ENCODE results near the gene BEAN1. TPM values are rescaled to one million over a fixed set of nuclear protein-coding genes. Genes with fewer than 3 reads are reported as not detected.

The BEAN1 gene
- total RNA-seq, 4 donors from 2014 or later = 0.23 to 1.8 (median 0.76) TPM; not detected in 1

DNA sequence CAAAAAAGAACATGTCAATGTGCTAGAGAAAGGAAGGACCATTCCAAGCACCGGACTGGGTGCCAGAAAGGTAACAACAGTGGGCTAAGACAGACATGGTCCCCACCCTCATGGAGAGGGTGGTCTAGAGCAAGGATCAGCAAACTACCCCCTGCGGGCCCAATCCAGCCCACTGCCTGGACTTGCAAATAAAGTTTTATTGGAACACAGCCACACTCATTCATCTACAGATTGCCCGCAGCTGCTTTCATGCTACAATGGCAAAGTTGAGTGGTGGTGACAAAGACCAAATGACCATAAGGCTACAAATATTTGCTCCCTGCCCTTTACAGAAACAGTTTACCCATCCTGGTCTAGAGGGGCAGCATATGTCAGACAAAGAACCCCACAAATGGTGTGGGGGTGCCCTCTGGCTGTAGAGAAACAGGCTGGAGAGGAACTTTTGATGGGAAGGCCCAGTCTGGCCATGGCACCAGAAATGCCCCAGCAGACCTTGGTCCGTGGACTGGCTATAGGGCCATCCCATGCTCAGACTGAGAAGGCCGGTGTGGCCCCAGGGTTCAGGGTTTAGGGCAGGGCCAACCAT is 45.4 kb upstream of the BEAN1 start:
- no peak for TF ChIP-seq POLR2A (IDR thresholded peaks at IDR 0.05)
- TF ChIP-seq, protein P1, sequence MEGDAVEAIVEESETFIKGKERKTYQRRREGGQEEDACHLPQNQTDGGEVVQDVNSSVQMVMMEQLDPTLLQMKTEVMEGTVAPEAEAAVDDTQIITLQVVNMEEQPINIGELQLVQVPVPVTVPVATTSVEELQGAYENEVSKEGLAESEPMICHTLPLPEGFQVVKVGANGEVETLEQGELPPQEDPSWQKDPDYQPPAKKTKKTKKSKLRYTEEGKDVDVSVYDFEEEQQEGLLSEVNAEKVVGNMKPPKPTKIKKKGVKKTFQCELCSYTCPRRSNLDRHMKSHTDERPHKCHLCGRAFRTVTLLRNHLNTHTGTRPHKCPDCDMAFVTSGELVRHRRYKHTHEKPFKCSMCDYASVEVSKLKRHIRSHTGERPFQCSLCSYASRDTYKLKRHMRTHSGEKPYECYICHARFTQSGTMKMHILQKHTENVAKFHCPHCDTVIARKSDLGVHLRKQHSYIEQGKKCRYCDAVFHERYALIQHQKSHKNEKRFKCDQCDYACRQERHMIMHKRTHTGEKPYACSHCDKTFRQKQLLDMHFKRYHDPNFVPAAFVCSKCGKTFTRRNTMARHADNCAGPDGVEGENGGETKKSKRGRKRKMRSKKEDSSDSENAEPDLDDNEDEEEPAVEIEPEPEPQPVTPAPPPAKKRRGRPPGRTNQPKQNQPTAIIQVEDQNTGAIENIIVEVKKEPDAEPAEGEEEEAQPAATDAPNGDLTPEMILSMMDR (IDR thresholded peaks at IDR 0.05) = no peak
- H3K4me3 ChIP-seq = no peak overlapping the region
- no peaks in the 10 kb centered on the region for H3K9me3 ChIP-seq
- peak overlapping the region in 3 of 4 donors; percentile 62 to 74 (median 74) for H3K27ac ChIP-seq
- no peaks in the 10 kb centered on the region for H3K27me3 ChIP-seq
- DNase-seq = no peak
- WGBS, 2 donors = 93 to 97% methylated on average over 3 to 5 of the region's 5 CpGs
- intact Hi-C loops (cut with DNase I) = no loop called here
- peaks cover 0 to 27% (median 0%) of the 10 kb centered on the region in 3 donors for H3K4me1 ChIP-seq
- no peaks in the 10 kb centered on the region for H3K36me3 ChIP-seq

DNA sequence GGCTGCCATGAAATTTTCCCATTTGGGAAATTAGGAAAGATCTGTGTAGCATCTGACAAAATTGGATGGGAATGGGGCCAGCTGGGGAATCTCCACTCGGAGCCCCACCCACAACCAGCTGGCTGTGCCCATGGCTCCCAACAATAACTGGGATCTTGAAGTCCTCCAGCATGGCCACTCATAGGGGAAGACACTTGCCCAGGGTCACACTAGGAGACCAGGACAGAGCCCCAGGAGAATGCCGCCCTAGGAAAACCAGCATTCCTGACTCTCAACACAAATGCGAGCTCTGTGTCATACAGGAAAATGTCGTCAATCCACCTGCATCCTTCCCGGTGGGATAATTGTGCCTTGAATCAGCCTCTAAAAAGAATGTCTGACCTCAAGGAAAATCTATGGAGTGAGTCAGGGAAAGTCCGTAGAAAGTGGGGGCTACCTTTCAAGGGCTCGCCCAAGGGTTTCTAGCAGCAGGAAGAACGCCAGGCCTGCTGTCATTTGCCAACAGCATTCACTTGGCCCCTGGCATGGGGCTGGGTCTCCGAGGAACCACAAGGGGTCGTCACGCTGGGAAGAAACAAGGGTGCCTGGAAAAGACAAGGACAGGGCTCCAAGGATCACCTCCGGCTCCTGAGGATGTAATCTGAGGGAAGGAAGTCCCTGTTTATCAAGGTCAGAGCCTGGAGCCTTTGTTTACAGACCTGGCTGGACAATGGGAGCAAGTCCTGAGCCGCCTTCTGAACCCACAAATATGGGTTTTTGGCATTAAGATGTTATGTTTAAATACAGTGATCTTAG is 44.7 kb upstream of the BEAN1 start:
- intact Hi-C loops (cut with DNase I) = no loop called here
- peak overlapping the region in 3 of 4 donors; percentile 62 to 74 (median 74) for H3K27ac ChIP-seq
- WGBS, 2 donors = 62 to 80% methylated on average over 5 to 7 of the region's 13 CpGs
- H3K9me3 ChIP-seq = no peaks in the 10 kb centered on the region
- no peak for TF ChIP-seq POLR2A (IDR thresholded peaks at IDR 0.05)
- TF ChIP-seq, protein P1 (IDR thresholded peaks at IDR 0.05) = no peak
- no peak for DNase-seq
- H3K4me1 ChIP-seq = peaks cover 0 to 23% (median 0%) of the 10 kb centered on the region in 3 donors
- no peak overlapping the region for H3K4me3 ChIP-seq
- H3K27me3 ChIP-seq = no peaks in the 10 kb centered on the region
- no peaks in the 10 kb centered on the region for H3K36me3 ChIP-seq

DNA sequence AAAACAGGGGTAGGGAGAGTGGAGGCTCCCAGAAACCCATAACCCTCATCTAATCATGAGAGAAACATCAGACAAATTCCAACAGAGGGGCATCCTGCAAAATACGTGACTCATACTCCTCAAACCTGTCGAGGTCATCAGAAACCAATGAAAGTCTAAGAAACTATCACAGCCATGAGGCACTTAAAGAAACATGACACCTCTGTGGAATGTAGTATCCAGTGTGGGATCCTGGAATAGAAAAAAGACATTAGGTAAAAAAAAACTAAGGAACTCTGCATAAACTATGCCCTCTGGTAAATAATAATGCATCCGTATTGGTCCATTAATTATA is 44.2 kb upstream of the BEAN1 start:
- Histone ChIP-seq H3K9me3 (no peaks in the 10 kb centered on the region), H3K27me3 (peaks cover 0 to under 1% (median 0%) of the 10 kb centered on the region in 4 donors), H3K36me3 (no peaks in the 10 kb centered on the region), H3K4me3 (no peak overlapping the region), H3K27ac (peak overlapping the region in 3 of 4 donors; percentile 46 to 74 (median 74)), H3K4me1 (peaks cover 0 to 23% (median 0%) of the 10 kb centered on the region in 3 donors)
- no peak for DNase-seq
- no peak for TF ChIP-seq POLR2A (IDR thresholded peaks at IDR 0.05)
- TF ChIP-seq, protein P1 (IDR thresholded peaks at IDR 0.05) = no peak
- intact Hi-C loops (cut with DNase I) = no loop called here
- WGBS, 2 donors = 34 to 40% methylated on average over 3 of the region's 3 CpGs

DNA sequence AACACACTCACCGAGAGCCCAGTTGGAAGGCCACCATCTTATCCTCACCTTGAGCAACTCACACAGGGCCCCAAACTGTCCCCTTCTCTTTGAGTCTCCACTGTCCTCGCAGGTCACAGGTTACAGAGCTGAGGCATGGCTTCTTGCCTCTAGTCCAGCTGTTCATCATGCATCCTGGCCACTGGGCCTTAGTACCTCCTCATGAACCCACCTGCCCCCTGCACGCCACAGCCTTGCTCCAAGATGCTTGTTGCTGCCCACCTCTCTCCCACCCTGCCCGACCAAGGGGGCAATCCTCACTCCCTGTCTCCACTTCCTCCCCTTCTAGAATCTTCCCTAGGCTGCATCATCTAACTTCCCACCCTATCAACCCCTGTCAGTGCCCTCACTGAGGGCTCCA is 43.5 kb upstream of the BEAN1 start:
- H3K9me3 ChIP-seq = no peaks in the 10 kb centered on the region
- no peaks in the 10 kb centered on the region for H3K36me3 ChIP-seq
- WGBS, 2 donors = 82 to 89% methylated on average over 4 of the region's 4 CpGs
- H3K27ac ChIP-seq = peak overlapping the region in 3 of 4 donors; percentile 46 to 74 (median 71)
- no peak overlapping the region for H3K4me3 ChIP-seq
- TF ChIP-seq POLR2A (IDR thresholded peaks at IDR 0.05) = no peak
- TF ChIP-seq, protein P1 (IDR thresholded peaks at IDR 0.05) = no peak
- DNase-seq = no peak
- peaks cover 0 to 4% (median 0%) of the 10 kb centered on the region in 4 donors for H3K27me3 ChIP-seq
- peaks cover 0 to 23% (median 0%) of the 10 kb centered on the region in 3 donors for H3K4me1 ChIP-seq
- intact Hi-C loops (cut with DNase I) = no loop called here

DNA sequence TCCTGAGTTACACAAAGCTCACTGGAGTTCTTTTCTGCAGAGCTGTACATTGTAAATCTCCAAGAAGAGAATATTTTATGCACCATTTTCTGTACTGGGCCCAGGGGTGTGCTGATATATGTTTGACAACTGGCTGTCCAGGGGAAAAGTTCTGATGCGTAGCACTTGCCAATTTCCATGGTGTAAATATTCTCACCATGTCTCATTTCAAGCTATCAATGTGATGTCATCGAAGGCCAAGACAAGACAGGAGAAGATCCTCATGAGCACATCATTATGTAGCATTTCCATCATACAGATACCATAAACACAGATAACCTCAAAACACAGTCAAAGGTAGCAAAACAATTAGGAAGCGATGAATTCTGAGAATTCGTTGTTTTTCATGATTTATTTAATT is 41.7 kb upstream of the BEAN1 start:
- Histone ChIP-seq H3K27me3 (peaks cover 0 to 4% (median 0%) of the 10 kb centered on the region in 4 donors), H3K4me1 (peaks cover 0 to 18% (median 0%) of the 10 kb centered on the region in 3 donors), H3K36me3 (no peaks in the 10 kb centered on the region), H3K9me3 (no peaks in the 10 kb centered on the region), H3K27ac (no peak overlapping the region), H3K4me3 (no peak overlapping the region)
- DNase-seq = no peak
- TF ChIP-seq POLR2A (IDR thresholded peaks at IDR 0.05) = no peak
- TF ChIP-seq, protein P1 (IDR thresholded peaks at IDR 0.05) = no peak
- WGBS, 2 donors = 83 to 88% methylated on average over 3 to 4 of the region's 4 CpGs
- intact Hi-C loops (cut with DNase I) = no loop called here

Data from esophagus squamous epithelium (tissue), 5 donors.